ENCODE results near the gene DGKG. TPM values are rescaled to one million over a fixed set of nuclear protein-coding genes. Genes with fewer than 3 reads are reported as not detected.

The DGKG gene
- total RNA-seq, 4 donors from 2014 or later: 0.70 to 13.2 (median 5.9) TPM

DNA sequence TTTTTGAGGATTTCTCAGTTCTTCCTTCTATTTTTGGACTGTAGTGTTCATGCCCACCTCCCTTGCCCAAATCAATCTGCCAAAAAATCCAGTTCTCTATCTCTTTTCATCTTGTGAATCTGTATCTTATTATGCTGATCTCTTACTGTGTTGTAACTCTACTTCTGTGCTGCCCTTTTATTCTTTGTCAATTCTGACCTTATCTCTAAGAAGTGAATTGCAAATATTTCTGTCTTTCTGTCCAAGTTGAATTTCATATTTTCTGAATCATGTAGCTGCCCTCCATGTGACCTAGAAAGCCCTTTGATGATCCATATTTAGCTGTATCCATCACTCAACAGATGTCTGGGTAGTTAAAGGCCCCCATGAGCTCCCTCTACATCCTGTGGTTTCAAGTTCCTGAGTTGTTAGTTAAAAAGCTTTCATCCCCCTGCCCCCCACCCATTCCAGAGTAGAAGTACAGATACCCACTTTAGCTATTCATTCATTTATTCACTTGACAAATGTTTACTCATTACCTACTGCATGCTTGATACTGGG, 219.6 kb downstream of the DGKG start:
- Histone ChIP-seq H3K27ac (no peak overlapping the region), H3K36me3 (no peaks in the 10 kb centered on the region), H3K4me3 (no peak overlapping the region), H3K4me1 (no peaks in the 10 kb centered on the region), H3K9me3 (no peaks in the 10 kb centered on the region), H3K27me3 (no peaks in the 10 kb centered on the region)
- no peak for DNase-seq
- no peak for TF ChIP-seq POLR2A (IDR thresholded peaks at IDR 0.05)
- TF ChIP-seq, protein P1, sequence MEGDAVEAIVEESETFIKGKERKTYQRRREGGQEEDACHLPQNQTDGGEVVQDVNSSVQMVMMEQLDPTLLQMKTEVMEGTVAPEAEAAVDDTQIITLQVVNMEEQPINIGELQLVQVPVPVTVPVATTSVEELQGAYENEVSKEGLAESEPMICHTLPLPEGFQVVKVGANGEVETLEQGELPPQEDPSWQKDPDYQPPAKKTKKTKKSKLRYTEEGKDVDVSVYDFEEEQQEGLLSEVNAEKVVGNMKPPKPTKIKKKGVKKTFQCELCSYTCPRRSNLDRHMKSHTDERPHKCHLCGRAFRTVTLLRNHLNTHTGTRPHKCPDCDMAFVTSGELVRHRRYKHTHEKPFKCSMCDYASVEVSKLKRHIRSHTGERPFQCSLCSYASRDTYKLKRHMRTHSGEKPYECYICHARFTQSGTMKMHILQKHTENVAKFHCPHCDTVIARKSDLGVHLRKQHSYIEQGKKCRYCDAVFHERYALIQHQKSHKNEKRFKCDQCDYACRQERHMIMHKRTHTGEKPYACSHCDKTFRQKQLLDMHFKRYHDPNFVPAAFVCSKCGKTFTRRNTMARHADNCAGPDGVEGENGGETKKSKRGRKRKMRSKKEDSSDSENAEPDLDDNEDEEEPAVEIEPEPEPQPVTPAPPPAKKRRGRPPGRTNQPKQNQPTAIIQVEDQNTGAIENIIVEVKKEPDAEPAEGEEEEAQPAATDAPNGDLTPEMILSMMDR (IDR thresholded peaks at IDR 0.05): no peak

DNA sequence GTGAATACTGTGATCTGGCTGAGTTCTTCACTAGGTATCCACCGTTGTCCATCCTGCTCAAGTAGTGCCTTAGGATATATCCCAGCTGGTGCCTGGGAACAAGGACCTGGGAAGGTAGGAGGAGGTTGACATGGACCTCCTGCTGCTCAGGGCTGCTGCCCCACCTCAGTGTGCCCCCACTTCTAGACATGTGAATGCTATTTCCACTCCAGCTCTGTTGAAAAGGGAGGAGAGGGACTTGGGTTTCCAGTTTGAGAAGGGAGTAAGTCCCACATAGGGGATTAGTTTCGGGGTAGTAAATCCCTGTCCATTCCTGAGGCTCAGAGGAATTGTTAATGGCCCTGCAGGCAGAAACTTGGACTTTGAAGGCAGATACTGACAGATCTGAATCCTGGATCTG, 220.2 kb downstream of the DGKG start:
- Histone ChIP-seq H3K4me3 (no peak overlapping the region), H3K36me3 (no peaks in the 10 kb centered on the region), H3K27me3 (no peaks in the 10 kb centered on the region), H3K27ac (no peak overlapping the region), H3K9me3 (no peaks in the 10 kb centered on the region), H3K4me1 (no peaks in the 10 kb centered on the region)
- DNase-seq: no peak
- no peak for TF ChIP-seq POLR2A (IDR thresholded peaks at IDR 0.05)
- TF ChIP-seq, protein P1 (IDR thresholded peaks at IDR 0.05): no peak

DNA sequence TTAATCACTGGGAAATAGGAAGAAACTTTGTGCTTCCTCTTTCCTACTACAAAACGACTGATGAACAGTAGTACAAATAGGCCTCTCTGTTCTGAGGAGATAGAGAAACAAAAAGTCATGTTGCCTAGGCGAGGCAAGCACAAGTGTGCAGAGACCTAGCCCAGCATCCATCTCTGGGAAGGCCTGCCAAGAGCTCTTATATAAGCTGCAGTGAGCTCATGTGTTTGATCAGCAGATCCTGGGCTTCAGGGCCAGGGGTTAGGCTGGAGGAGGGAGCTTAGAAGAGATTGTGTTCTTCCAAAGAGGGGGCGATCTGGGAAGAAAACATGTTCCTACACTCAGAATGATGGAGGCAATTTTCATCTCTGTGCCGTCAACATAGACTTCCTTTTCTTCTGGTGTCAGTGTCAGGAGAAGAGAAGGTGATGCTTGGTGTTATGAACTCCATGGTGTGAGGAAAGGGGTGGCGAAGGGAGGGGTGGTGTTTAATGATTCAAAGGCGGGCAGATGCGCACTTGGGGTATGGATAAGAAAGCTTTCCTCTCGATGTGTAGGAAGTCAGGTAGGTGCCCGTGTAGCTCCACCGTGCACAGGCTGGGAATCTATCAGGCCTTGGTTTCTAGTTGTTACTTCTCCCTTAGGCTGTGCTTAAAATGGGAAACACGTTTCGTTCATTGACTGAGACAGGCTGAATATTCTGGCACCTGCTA, 223.6 kb downstream of the DGKG start:
- Histone ChIP-seq H3K27me3 (no peaks in the 10 kb centered on the region), H3K27ac (no peak overlapping the region), H3K4me1 (no peaks in the 10 kb centered on the region), H3K36me3 (no peaks in the 10 kb centered on the region), H3K9me3 (no peaks in the 10 kb centered on the region), H3K4me3 (no peak overlapping the region)
- TF ChIP-seq, protein P1 (IDR thresholded peaks at IDR 0.05): no peak
- TF ChIP-seq POLR2A (IDR thresholded peaks at IDR 0.05): no peak
- DNase-seq: no peak

DNA sequence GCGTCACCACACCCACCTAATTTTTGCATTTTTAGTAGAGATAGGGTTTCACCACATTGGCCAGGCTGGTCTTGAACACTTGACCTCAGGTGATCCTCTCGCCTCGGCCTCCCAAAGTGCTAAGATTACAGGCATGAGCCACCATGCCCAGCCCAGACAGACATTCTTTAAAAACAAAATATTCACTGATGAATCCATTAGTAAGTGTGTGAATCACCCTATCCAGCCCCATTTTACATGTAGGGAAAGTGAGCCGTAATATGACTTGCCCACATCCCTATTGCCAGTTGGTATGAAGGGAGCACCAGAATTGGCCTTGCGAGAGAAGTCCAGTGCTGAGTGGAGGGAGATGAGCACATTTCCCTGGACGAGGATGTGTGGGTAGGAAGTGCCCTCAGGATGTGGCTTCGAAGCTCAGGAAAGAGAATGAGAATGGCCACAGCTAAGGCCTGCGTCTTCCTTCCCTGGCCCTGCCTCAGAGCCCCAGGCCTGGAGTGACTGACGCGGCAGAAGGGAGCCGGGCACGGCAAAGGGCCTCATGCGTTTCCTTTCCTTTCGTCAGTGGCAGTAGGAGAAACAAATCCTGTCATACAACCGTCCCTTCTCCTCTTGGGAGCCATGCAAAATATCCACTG, 224.9 kb downstream of the DGKG start:
- H3K36me3 ChIP-seq: no peaks in the 10 kb centered on the region
- no peaks in the 10 kb centered on the region for H3K27me3 ChIP-seq
- no peak overlapping the region for H3K27ac ChIP-seq
- no peak overlapping the region for H3K4me3 ChIP-seq
- TF ChIP-seq, protein P1 (IDR thresholded peaks at IDR 0.05): no peak
- no peak for TF ChIP-seq POLR2A (IDR thresholded peaks at IDR 0.05)
- H3K4me1 ChIP-seq: no peaks in the 10 kb centered on the region
- H3K9me3 ChIP-seq: no peaks in the 10 kb centered on the region
- no peak for DNase-seq

DNA sequence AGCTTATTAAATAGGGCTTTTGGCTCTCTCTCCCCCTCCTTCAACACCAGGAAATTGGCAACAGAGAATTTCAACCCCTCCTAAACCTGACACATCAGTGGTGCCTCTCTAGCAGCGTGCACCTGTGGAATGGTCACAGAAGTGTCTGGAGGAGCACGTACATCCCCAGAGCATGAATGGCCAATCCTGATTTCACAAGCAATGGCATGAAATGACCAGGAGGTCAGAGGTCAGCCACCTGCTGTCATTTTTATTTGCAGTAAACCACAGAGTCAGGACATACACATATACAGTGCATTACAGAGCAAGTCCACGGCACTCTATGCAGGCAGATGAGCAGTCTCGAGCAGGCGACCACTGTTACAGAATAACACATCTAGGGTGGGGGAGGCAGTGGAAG, 228.1 kb downstream of the DGKG start:
- Histone ChIP-seq H3K9me3 (no peaks in the 10 kb centered on the region), H3K36me3 (no peaks in the 10 kb centered on the region), H3K27me3 (no peaks in the 10 kb centered on the region), H3K4me1 (no peaks in the 10 kb centered on the region), H3K27ac (no peak overlapping the region), H3K4me3 (no peak overlapping the region)
- no peak for TF ChIP-seq POLR2A (IDR thresholded peaks at IDR 0.05)
- TF ChIP-seq, protein P1 (IDR thresholded peaks at IDR 0.05): no peak
- DNase-seq: no peak

All from Peyer's patch (tissue), 4 donors.